Measurements from ENCODE around the gene PIGT.

Gene PIGT

DNA sequence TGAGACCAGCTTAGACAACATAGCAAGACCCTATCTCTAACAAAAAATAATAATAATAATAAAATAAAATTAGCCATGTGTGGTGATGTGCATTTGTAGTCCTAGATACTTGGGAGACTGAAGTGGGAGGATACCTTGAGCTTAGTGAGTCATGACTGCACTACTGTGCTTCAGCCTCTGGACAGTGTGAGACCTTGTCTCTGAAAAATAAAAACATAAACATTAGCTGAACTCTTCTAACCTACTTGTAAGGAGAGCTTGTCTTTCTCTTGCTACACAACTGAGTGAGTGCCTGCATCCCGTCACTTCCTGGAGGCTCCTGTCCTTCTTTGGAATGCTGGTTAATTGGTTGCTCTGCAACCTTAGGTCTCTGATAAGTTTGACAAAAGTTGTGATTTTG lies 13.0 kb upstream of the PIGT start:
- DNase-seq, result no peak

DNA sequence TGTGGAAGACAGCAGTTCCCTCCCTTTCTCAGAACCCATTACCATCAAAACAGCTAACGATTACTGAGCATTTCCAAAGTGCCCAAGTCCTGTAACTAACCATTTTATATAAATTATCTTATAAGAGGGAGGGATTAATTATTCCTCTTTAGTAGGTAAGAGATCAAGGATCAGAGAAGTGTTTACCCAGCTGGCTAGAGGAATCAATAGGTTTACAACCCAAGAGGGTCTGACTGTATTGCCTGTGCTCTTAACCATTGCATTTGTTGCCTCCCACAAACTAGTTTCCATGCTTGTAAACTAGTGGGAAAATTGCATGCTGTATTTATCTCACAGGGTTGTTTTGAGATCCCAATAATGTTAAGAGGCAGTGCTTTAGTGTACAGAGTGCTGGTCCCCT lies 11.5 kb upstream of the PIGT start:
- no peak for DNase-seq

- no peak for DNase-seq
These were observed 10.2 kb upstream of the PIGT start for GRCh38 chr20:45405571-45406259.

- DNase-seq, result no peak
These were observed 9.5 kb upstream of the PIGT start for GRCh38 chr20:45406260-45407066.

DNA sequence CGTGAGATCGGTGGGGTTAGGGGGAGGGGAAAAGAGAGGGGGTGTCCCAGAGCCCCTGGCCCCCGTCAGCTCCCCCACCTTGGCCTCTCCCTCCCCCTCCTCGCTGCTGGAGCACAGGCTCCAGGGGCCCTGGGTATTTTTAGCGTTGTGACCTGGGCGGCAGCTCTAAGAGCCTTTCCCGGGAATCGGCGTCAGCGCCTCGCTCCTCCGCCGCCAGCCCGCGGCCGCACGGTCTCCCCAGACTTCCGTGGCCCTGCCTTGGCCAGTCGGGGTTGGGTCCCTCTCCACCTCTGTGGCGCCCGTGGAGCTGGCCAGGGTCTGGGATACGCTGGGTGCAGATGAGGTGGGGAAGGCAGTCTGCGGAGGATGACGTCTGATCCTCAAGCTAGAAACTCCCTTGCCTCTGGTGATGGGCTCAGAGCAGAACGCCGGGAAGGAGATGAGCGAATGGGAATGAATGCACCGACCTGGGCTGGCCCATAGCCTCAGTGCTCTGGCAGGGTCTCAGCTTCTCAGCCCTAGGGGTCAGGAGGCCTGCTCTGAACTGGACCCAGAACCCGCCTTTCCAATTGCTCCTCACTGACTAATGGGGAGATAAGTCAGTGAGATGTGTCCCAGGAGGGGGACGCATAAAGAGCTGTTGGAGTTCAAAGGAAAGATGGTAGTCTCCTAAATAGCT lies 8.7 kb upstream of the PIGT start:
- no peak for DNase-seq

DNA sequence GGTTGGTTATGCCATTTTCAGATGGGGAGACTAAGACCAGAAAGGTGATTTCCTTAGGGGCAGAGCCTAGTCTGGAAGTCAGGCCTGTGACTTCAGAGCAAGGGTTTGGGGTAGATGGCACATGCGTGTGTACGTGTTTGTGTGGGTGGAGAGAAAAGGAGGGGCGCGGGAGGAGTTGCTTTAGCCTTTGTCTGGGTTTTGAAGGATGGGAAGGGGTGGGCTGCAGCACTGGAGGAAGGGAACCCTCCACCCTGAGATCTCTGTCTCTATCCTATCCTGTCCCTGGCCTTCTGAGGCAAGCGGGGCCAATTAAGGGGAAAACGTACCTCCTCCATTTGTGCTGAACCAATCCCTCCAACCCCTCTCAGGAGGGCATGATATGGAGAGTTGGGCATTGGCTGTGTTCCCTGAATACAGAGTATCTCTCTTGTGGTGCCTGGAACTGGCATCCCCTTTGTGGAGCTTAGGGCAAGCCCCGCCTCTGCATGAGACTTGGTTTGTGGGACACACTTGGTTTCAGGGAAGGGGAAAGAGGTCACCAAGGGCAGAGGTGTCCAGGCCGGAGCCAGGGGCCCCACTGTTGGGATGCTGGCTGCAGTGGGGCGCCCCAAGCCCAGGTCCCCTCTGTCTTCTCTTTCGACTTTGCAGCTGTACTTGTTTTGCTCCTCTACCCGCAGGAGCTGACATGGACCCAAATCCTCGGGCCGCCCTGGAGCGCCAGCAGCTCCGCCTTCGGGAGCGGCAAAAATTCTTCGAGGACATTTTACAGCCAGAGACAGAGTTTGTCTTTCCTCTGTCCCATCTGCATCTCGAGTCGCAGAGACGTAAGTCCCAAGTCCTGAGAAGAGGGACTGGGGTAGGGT lies 7.9 kb upstream of the PIGT start, which contains the start of gene DBNDD2:
DBNDD2 (plus strand) TSS at position 507 of the 863 bp plus-strand sequence; CDS start at position 686, 179 bp downstream.
- DNase-seq, result no peak

GRCh38 chr20:45408646-45409213 lies 7.2 kb upstream of the PIGT start:
- no peak for DNase-seq

DNA sequence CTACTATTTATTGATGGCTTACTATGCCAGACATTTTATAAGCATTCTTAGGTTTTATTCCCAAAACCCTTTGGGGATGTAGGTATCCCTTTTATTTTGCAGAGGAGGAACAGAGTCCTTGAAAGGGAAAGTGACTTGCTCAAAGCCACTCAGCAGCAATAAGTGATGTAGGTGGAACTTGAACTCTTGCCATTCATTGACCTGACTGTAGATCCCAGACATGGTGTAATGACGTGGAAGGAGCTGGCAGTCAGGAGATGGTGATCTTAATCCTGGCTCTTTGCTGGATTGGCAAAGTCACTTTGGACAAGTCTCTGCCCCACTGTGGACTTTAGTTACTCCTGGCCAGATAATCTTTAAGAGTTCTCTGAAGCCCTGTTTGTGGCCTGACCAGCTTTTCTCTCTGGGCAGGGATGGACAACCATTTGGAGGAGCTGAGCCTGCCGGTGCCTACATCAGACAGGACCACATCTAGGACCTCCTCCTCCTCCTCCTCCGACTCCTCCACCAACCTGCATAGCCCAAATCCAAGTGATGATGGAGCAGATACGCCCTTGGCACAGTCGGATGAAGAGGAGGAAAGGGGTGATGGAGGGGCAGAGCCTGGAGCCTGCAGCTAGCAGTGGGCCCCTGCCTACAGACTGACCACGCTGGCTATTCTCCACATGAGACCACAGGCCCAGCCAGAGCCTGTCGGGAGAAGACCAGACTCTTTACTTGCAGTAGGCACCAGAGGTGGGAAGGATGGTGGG lies 6.2 kb upstream of the PIGT start:
- DNase-seq, result no peak

DNA sequence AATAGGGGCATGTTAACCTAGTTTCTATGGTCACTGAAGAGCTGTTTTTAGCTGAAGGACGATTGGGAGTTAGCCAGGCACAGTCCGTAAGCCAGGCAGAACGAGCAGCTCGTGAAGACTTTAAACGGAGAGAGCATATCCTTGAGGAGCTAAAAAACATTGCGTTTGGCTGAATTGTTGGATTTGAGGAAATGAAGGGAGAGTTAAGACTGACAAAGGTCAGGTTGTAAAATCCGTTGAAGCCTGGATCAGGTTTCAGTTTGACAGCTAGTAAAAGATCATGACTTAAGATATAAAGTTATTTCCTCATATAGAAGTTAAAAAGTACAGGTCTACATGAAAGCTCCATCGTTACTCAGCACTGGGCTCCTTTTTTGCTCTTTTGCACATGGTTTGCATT lies 5.1 kb upstream of the PIGT start:
- no peak for DNase-seq

DNA sequence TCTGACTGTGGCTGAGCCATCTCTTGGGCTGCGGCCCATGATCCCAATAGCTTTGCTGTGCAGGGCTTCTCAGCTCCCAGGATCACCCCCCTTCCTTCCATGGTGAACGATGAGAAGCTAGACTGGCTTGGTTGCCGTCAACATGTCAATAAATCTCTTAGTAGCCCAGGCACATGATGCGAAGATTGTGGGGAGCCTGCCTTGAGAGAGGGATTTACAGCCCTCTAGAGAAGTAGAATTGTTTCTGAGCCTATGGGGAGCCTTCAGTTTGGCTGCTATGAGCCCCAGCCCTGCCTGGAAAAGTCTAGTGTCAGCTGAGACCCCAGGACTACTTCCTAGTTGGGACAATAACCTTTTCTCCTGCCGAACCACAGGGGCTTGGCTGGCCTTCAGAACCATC lies 3.3 kb upstream of the PIGT start:
- DNase-seq, result no peak

GRCh38 chr20:45413479-45413878 lies 2.5 kb upstream of the PIGT start:
- no peak for DNase-seq

GRCh38 chr20:45416917-45417316 lies 976 bp downstream of the PIGT start:
- no peak for DNase-seq

- no peak for DNase-seq
These were observed 3.5 kb downstream of the PIGT start for GRCh38 chr20:45419188-45420091.

- no peak for DNase-seq
These were observed 4.2 kb downstream of the PIGT start for GRCh38 chr20:45420125-45420524.

GRCh38 chr20:45423700-45424099 lies 7.8 kb downstream of the PIGT start:
- no peak for DNase-seq

DNA sequence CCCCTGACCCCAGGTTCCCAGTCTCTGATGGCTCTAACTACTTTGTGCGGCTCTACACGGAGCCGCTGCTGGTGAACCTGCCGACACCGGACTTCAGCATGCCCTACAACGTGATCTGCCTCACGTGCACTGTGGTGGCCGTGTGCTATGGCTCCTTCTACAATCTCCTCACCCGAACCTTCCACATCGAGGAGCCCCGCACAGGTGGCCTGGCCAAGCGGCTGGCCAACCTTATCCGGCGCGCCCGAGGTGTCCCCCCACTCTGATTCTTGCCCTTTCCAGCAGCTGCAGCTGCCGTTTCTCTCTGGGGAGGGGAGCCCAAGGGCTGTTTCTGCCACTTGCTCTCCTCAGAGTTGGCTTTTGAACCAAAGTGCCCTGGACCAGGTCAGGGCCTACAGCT lies 9.6 kb downstream of the PIGT start:
- no peak for DNase-seq

GRCh38 chr20:45426320-45427016 lies 10.5 kb downstream of the PIGT start:
- no peak for DNase-seq

GRCh38 chr20:45427236-45428149 lies 11.6 kb downstream of the PIGT start:
- no peak for DNase-seq

- no peak for DNase-seq
These were observed 13.7 kb downstream of the PIGT start for GRCh38 chr20:45429618-45430017.

All from NCI-H2107 (cell line).